Spleen (tissue), 7 donors: ENCODE data around the gene FRYL.

Source experiments
- POLR2A ChIP-seq, 3 donors: fragments of 450-650 bp; IDR thresholded peaks; one replicate each; pipeline ENCODE4 v1.5.1; 2017; ENCODE audit warnings: antibody characterized with exemption in 3 of 3, mild to moderate bottlenecking in 1 of 3
- POLR2AphosphoS5 ChIP-seq, 3 donors: sonication (generic); formaldehyde crosslinking; IDR thresholded peaks; one replicate each; pipeline ENCODE4 v1.5.1; 2017; ENCODE audit warnings: antibody characterized with exemption in 3 of 3
- TF ChIP-seq, protein P1 (sequence below), 11 experiments: fragments of 200-600 bp in 7 of 11; fragments of 450-650 bp in 4 of 11; sonication (generic) in 4 of 11; IDR thresholded peaks in 8 of 11; conservative IDR thresholded peaks in 3 of 11; 1 replicate in 7 of 11; 2 replicates in 4 of 11; pipeline versions ENCODE4 v1.4.0 to v1.8.0; 2016 to 2021; ENCODE audit warnings: antibody characterized with exemption in 11 of 11, inconsistent platforms in 4 of 11, mild to moderate bottlenecking in 1 of 11
- donor health status: DM: no; HTN: no; CAD: no; lungs with moderate emphysema.
- donor health status: DM: no; HTN: no; CAD: no.
- donor health status: DM: no; HTN: no; CAD: no.

- TF ChIP-seq, protein P1, sequence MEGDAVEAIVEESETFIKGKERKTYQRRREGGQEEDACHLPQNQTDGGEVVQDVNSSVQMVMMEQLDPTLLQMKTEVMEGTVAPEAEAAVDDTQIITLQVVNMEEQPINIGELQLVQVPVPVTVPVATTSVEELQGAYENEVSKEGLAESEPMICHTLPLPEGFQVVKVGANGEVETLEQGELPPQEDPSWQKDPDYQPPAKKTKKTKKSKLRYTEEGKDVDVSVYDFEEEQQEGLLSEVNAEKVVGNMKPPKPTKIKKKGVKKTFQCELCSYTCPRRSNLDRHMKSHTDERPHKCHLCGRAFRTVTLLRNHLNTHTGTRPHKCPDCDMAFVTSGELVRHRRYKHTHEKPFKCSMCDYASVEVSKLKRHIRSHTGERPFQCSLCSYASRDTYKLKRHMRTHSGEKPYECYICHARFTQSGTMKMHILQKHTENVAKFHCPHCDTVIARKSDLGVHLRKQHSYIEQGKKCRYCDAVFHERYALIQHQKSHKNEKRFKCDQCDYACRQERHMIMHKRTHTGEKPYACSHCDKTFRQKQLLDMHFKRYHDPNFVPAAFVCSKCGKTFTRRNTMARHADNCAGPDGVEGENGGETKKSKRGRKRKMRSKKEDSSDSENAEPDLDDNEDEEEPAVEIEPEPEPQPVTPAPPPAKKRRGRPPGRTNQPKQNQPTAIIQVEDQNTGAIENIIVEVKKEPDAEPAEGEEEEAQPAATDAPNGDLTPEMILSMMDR (IDR thresholded peaks at IDR 0.05 in 8 of 11, conservative IDR thresholded peaks at IDR 0.05 in 3 of 11) = no peak
- no peak for TF ChIP-seq POLR2A (IDR thresholded peaks at IDR 0.05)
- TF ChIP-seq POLR2AphosphoS5 (IDR thresholded peaks at IDR 0.05) = no peak
Observed at GRCh38 chr4:48635310-48635709, 144.8 kb downstream of the FRYL start.
